Heart left ventricle (tissue), 13 donors: ENCODE data around the gene GPX7.

Source experiments
- CTCF ChIP-seq, 12 donors: fragments of 200-600 bp; sonication (generic) in 4 of 12; IDR thresholded peaks; one replicate each; pipeline versions ENCODE4 v1.5.0 to v1.8.0; 2018 to 2022; ENCODE audit warnings: antibody characterized with exemption in 12 of 12, mild to moderate bottlenecking in 5 of 12
- POLR2A ChIP-seq, 2 donors: fragments of 450-650 bp; IDR thresholded peaks; one replicate each; pipeline ENCODE4 v1.6.1; 2017; ENCODE audit warnings: antibody characterized with exemption in 2 of 2, mild to moderate bottlenecking in 2 of 2, moderate library complexity in 2 of 2
- donor health status: ischemic (EF 13 %, LVEDD 7.1; RV severe dilation, severe dysfunction).
- donor health status: DM: no; HTN: yes; CAD: no.
- donor health status: DM: no; HTN: no; CAD: no.
- donor health status: ischemic (EF 25% LVEDD 6.9; RV normal size, moderate dysfunction).
- donor health status: ischemic (EF 25% LVEDD 5.7; RV mildly dilated, moderate dysfunction).
- donor health status: ischemic (EF 35%, LVEDD 5.7; RV mildly dilated, moderate dysfunction).
- donor health status: nonischemic (EF 11% LVEDD 7.7; RV severe dilation, severe dysfunction).
- donor health status: DM: yes; HTN: yes; CAD: no.
- donor health status: PGD.
- donor health status: ischemic (EF 29% LVEDD 5.4; RV normal size, mild dysfunction).
- donor health status: nonischemic (EF 23%, LVEDD 6.1; RV moderate dilation, normal function).

DNA sequence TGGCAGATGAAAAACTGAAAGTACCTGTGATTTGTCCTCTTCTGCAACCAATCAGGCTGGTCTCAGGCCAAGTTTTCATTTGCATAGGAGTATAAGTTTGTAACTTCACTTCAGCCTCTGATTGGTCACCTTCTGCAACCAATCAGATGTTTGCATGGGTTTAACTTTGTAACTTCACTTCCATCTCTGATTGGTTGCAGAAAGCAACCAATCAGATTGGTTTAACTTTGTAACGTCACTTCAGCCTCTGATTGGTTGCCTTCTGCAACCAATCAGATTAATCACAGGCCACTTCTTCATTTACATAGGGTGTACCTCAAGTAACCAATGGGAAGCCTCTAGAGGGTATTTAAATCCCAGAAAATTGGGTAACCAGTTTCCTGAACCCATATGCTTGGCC, 30.4 kb upstream of the GPX7 start:
- TF ChIP-seq CTCF (IDR thresholded peaks at IDR 0.05) (no peak), POLR2A (IDR thresholded peaks at IDR 0.05) (no peak)
